Dermis blood vessel endothelial cell (primary cell): ENCODE results near the gene TMEM87A. TPM values are rescaled to one million over a fixed set of nuclear protein-coding genes. Genes with fewer than 3 reads are reported as not detected.
"Not testable (repeated sequence)": the region's sequence is repeated elsewhere in the genome, so short reads cannot be mapped to it uniquely, and the experiment has no call there.

Experiments used
- DNase-seq: peaks from one replicate; pipeline ENCODE4 v3.0.0; 2010
- total RNA-seq: library from RNA; depleted of rRNA; stranded (reverse); fragments of >200 nt; gene quantifications from 2 replicates; pipeline ENCODE4 v1.2.3, GENCODE V29; 2014

The TMEM87A gene
- total RNA-seq, 1 donor from 2014 or later, result 60.6 TPM

GRCh38 chr15:42270996-42271395 is 2.2 kb downstream of the TMEM87A start:
- DNase-seq, result no peak

DNA sequence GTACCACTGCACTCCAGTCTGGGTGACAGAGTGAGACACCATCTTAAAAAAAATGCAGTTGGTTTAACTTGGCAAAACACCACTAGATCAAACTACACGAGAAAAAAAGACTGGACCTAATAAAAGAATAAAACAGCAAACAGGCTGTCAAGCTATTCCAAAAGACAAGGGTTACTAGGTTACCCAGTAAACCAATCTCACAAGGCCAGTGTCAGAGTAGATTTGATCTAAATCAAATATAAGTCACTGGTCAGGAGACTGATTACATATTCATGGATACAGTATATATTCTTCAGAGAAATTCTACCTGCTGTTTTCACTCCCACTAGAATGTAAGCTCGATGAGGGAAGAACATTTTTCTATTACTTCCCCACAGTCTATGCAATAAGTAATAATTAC is 2.7 kb downstream of the TMEM87A start:
- DNase-seq, result no peak

DNA sequence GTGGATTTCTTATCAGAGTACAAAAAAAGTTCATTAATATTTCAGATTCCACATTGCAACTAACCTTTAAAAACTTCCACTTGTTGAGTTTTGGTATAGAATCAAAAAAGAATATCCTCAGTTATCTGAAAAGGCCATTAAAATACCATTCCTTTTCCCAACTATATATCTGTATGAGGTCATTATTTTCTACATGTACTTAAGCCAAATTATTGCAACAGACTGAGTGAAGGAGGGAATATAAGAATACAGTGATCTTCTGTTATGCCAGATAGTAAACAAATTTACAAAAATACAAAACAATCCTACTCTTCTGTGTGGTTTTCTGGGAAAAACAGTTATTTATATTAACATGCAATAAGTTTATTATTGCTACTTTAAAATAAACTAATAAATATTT is 5.9 kb downstream of the TMEM87A start:
- no peak for DNase-seq

DNA sequence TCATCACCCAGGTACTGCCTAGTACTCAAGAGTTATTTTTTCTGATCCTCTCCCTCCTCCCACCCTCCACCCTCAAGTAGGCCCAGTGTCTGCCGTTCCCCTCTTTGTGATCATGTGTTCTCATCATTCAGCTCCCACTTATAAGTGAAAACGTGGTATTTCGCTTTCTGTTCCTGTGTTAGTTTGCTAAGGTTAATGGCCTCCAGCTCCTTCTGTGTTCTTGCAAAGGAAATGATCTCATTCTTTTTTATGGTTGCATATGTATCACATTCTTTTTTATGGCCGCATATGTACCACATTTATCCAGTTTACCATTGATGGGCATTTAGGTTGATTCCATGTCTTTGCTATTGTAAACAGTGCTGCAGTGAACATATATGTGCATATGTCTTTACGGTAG is 8.4 kb downstream of the TMEM87A start:
- no peak for DNase-seq

- no peak for DNase-seq
Observed at GRCh38 chr15:42253300-42253699, 19.9 kb downstream of the TMEM87A start.

- no peak for DNase-seq
Observed at GRCh38 chr15:42240823-42241222, 32.4 kb downstream of the TMEM87A start.

GRCh38 chr15:42239528-42240182 is 33.6 kb downstream of the TMEM87A start:
- DNase-seq, result no peak

GRCh38 chr15:42233107-42233506 is 40.1 kb downstream of the TMEM87A start:
- no peak for DNase-seq

GRCh38 chr15:42232606-42233005 is 40.6 kb downstream of the TMEM87A start:
- DNase-seq, result no peak

DNA sequence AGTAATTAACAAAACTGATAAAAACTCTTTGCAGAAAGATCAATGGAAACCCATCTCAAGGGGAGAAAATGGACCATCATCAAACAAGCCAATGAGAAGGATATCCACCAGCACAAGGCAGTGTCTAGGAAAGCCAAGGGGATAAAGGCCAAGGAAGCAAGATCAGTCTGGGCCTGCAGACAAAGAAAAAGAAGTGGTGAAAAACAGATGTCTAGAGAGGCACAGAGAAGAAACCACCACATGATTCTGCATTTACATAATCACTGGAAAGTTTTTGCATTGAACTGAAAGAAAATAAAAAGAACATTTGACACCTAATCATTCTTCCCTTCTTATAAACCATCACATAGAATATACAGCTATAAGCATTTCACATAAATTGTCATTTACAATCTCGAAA is 42.1 kb downstream of the TMEM87A start:
- no peak for DNase-seq

GRCh38 chr15:42228981-42229380 is 44.3 kb downstream of the TMEM87A start:
- not testable (repeated sequence) for DNase-seq

DNA sequence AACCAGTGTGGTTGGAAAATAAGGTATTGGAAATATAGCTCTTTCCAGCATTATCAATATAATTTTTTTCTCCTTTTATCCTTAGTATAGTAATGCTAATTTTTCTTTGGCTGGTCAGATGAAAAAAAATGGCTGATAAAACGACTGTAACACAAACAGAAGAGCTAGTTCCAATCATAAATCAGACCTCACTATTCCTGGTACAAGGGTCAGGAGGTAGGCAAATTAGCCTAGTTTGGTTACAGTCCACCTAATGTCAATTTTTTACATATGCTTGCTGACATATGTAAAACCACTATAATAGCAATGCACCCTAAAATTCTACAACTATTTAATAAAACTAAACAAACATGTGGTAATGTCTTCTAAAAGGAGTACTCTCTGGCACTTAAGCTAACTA is 45.2 kb downstream of the TMEM87A start:
- DNase-seq, result no peak

GRCh38 chr15:42226648-42227047 is 46.6 kb downstream of the TMEM87A start:
- DNase-seq, result no peak

GRCh38 chr15:42220216-42220615 is 53.0 kb downstream of the TMEM87A start:
- DNase-seq, result peak; percentile 56

GRCh38 chr15:42218953-42219592 is 54.2 kb downstream of the TMEM87A start:
- DNase-seq, result no peak

DNA sequence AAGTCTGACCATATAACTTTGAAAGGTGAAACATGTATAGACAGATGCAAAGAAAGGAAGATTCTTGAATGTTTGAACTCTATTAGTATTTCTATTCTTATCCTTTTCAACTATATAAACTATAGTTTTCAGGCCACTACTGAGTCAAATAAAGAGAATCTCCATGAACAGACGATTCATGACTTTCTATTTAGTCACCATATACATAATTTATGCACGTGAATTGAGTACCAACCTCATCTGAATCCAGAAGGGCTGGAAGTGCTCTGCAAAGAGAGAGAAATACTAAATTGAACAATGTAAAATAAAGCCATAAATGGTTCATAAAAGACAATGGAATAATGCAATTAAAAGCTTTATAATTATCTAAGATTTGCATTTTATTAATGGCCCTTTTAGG is 55.7 kb downstream of the TMEM87A start:
- DNase-seq, result no peak

DNA sequence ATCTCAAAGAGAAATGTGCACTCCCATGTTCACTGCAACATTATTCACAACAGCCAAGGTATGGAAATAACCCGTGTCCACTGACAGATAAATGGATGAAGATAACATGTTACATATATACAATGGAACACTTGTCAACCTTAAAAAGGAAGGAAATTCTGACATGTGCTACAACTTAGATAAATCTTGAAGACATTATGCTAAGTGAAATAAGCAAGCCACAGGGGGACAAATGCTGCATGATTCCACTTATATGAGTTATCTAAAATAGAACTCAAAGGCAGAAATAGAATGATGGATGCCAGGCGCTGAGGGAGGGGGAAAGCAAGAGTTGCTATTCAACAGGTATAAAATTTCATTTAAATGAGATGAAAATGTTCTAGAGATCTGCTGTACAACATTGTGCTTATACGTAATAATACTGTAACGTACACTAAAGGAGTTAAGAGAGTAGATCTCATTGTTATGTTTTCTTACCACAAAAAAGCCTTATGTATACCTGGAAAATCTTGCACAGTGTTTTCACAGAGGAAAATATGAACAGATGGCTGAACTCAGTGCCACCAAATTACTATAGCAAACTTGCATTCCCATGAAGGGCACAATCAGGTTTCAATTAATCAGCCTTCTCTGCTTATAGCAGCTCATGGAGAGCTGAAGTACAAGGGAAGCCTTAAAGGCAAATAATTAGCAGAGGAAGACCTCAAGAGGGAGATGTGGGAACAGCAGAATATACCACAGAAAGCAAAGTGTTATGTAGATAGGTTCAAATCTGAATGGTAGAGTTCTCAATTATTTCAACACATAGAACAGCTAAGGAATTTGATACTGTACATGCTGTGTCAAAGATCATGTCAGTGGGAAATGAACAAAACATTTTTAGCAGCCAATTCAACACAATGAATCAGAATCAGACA is 57.1 kb downstream of the TMEM87A start:
- DNase-seq, result peak; percentile 40

- no peak for DNase-seq
Observed at GRCh38 chr15:42214600-42214999, 58.6 kb downstream of the TMEM87A start.

GRCh38 chr15:42213511-42213910 is 59.7 kb downstream of the TMEM87A start:
- DNase-seq, result no peak

DNA sequence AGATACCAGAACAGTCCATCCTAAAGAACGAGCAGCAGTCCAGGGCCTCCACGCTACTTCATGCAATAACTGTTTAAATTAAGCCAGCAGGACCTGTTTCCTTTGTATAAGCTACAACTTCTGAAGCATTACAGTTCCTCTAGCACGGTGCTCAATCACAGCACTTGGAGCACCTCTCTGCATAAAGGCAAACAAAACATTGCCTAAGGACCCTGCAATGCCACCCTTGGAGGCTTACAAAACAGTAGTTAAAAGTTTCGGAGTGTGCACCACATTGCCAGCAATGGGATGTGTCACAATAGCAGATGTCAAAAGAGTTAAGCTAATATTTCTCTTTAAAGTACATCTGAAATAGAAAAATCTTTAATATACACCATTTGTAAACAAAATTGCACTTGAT is 62.5 kb downstream of the TMEM87A start:
- DNase-seq, result no peak

GRCh38 chr15:42207674-42208579 is 65.3 kb downstream of the TMEM87A start, which contains the start of gene VPS39:
Gene VPS39 (minus strand): TSS chr15:42208304. CDS start chr15:42208153, 151 bp downstream.
- DNase-seq, result peak; percentile 93

GRCh38 chr15:42206406-42206805 is 66.8 kb downstream of the TMEM87A start:
- no peak for DNase-seq
